Activated CD8-positive, alpha-beta T cell treated with anti-CD3 and anti-CD28 coated beads for 36 hours (primary cell): ENCODE data around the gene ACAD8. TPM values are rescaled to one million over a fixed set of nuclear protein-coding genes. Genes with fewer than 3 reads are reported as not detected.

Experiments
- ATAC-seq: fragments of 200-7000 bp; cut with Tn5 transposase; one replicate; pipeline ENCODE4 v1.10.0; 2021; ENCODE audit warnings: mild to moderate bottlenecking, moderate library complexity
- CTCF ChIA-PET: fragments of 350-600 bp; sonication (Branson Sonifier 250); formaldehyde crosslinking; loops from one replicate; lab custom pipeline; 2021; ENCODE audit warnings: antibody characterized with exemption; lab: Charles Lee
- POLR2A ChIA-PET: fragments of 350-600 bp; sonication (Branson Sonifier 250); formaldehyde crosslinking; loops from one replicate; lab custom pipeline; 2021; ENCODE audit warnings: antibody characterized with exemption; lab: Charles Lee
- DNase-seq: peaks from one replicate; pipeline ENCODE4 v3.0.0-alpha.2; 2020
- H3K27ac Mint-ChIP-seq: one replicate; pipeline ENCODE4 v1.8.0; 2021; ENCODE audit warnings: mild to moderate bottlenecking, mixed read lengths
- H3K27me3 Mint-ChIP-seq: one replicate; pipeline ENCODE4 v1.8.0; 2021; ENCODE audit warnings: mixed read lengths
- H3K36me3 Mint-ChIP-seq: one replicate; pipeline ENCODE4 v1.8.0; 2021; ENCODE audit warnings: low read depth, mixed read lengths
- H3K4me1 Mint-ChIP-seq: one replicate; pipeline ENCODE4 v1.8.0; 2021; ENCODE audit warnings: low read depth, mixed read lengths
- H3K4me3 Mint-ChIP-seq: one replicate; pipeline ENCODE4 v1.8.0; 2021; ENCODE audit warnings: mild to moderate bottlenecking, moderate library complexity, mixed read lengths
- H3K9me3 Mint-ChIP-seq: one replicate; pipeline ENCODE4 v1.8.0; 2021; ENCODE audit warnings: mixed read lengths
- intact Hi-C: fragments of 100-400 bp; cut with micrococcal nuclease; formaldehyde crosslinking; loops from one replicate; pipeline ENCODE4 v1.10.0; 2022
- total RNA-seq, 2 experiments: library from RNA; stranded (reverse); gene quantifications; one replicate each; pipeline ENCODE4 v1.2.3, GENCODE V29; 2021
- TF ChIP-seq, protein P1 (sequence below): fragments of 200-600 bp; IDR thresholded peaks from one replicate; pipeline ENCODE4 v1.8.0; 2022; ENCODE audit warnings: antibody characterized with exemption, mild to moderate bottlenecking

Gene ACAD8
- total RNA-seq, 2 experiments from 2014 or later = 13.1 to 13.8 TPM

DNA sequence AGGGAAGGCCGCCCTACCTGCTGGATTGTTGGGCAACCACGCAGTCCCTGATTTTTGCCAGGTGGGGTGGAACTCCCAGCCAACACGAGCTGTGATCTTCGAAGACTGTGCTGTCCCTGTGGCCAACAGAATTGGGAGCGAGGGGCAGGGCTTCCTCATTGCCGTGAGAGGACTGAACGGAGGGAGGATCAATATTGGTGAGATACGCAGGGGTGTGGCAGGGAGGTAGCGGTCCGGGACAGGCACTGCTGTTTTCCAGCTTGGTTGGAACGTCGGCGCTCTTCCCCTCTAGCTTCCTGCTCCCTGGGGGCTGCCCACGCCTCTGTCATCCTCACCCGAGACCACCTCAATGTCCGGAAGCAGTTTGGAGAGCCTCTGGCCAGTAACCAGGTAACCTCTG lies 7.6 kb downstream of the ACAD8 start:
- ATAC-seq (no peak), DNase-seq (no peak)
- no peaks in the 10 kb centered on the region for H3K9me3 Mint-ChIP-seq
- no peaks in the 10 kb centered on the region for H3K4me1 Mint-ChIP-seq
- POLR2A ChIA-PET = interaction anchor here (1.2 kb wide), 1 partner anchor 12 kb away, joined by 4 read pairs; no protein-coding TSS in a partner anchor
- CTCF ChIA-PET = interaction anchor here (1.1 to 5.3 kb wide), 6 partner anchors 7 to 71 kb away, joined by 3 to 76 read pairs (median 8); partner anchors contain the start of genes ACAD8, GLB1L2, GLB1L3 and NCAPD3
- TF ChIP-seq, protein P1, sequence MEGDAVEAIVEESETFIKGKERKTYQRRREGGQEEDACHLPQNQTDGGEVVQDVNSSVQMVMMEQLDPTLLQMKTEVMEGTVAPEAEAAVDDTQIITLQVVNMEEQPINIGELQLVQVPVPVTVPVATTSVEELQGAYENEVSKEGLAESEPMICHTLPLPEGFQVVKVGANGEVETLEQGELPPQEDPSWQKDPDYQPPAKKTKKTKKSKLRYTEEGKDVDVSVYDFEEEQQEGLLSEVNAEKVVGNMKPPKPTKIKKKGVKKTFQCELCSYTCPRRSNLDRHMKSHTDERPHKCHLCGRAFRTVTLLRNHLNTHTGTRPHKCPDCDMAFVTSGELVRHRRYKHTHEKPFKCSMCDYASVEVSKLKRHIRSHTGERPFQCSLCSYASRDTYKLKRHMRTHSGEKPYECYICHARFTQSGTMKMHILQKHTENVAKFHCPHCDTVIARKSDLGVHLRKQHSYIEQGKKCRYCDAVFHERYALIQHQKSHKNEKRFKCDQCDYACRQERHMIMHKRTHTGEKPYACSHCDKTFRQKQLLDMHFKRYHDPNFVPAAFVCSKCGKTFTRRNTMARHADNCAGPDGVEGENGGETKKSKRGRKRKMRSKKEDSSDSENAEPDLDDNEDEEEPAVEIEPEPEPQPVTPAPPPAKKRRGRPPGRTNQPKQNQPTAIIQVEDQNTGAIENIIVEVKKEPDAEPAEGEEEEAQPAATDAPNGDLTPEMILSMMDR = no peak
- H3K36me3 Mint-ChIP-seq = peaks cover 5% of the 10 kb centered on the region
- no peak overlapping the region for H3K27ac Mint-ChIP-seq
- no peak overlapping the region for H3K4me3 Mint-ChIP-seq
- no peaks in the 10 kb centered on the region for H3K27me3 Mint-ChIP-seq
- intact Hi-C loops = no loop called here

DNA sequence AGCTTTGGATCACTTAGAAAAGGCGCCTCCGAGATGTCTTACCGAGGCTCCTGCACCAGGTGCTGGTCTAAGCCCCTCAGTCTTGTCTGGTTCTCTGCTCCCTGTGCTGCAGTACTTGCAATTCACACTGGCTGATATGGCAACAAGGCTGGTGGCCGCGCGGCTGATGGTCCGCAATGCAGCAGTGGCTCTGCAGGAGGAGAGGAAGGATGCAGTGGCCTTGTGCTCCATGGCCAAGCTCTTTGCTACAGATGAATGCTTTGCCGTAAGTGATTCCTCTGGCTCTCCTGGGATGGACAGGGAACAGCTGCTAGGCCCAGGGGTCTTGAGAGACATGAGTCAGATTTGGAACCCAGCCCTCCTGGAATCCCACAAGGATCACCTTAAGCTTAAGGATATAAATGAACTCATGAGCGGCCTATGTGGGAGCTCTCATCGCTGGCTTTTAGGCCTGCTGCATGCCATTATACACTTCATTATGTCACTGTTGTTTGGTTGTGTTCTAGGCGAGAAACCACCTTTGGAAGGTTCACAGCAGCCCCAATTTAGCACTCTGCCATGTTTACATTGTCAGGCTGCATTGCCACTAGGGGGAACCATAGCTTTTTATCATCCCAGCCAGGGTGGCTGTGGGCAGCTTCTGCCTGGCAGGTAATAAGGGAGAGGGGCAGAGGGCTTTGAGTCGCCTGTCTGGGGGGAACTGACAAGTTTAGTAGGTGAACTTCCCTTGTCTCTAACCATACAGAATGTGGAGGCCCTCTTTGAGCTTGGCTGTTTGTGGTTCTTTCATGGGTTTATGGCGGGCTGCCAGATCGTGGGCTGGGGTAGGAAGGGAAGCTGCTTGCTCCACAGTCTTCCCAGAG lies 8.5 kb downstream of the ACAD8 start:
- CTCF ChIA-PET = interaction anchor here (0.6 to 5.3 kb wide), 17 partner anchors 8 to 77 kb away, joined by 3 to 76 read pairs (median 4); partner anchors contain the start of genes ACAD8, GLB1L2, GLB1L3 and NCAPD3
- Mint-ChIP-seq H3K36me3 (peaks cover 5% of the 10 kb centered on the region), H3K4me1 (no peaks in the 10 kb centered on the region), H3K27me3 (no peaks in the 10 kb centered on the region), H3K9me3 (no peaks in the 10 kb centered on the region), H3K4me3 (no peak overlapping the region), H3K27ac (no peak overlapping the region)
- intact Hi-C loops = no loop called here
- ATAC-seq (peak; percentile 87), DNase-seq (peak; percentile 51)
- TF ChIP-seq, protein P1 = peak; percentile 32
- POLR2A ChIA-PET = interaction anchor here (0.8 to 1.4 kb wide), 3 partner anchors 11 to 312 kb away, joined by 3 to 4 read pairs (median 4); partner anchors contain the start of gene GLB1L2

DNA sequence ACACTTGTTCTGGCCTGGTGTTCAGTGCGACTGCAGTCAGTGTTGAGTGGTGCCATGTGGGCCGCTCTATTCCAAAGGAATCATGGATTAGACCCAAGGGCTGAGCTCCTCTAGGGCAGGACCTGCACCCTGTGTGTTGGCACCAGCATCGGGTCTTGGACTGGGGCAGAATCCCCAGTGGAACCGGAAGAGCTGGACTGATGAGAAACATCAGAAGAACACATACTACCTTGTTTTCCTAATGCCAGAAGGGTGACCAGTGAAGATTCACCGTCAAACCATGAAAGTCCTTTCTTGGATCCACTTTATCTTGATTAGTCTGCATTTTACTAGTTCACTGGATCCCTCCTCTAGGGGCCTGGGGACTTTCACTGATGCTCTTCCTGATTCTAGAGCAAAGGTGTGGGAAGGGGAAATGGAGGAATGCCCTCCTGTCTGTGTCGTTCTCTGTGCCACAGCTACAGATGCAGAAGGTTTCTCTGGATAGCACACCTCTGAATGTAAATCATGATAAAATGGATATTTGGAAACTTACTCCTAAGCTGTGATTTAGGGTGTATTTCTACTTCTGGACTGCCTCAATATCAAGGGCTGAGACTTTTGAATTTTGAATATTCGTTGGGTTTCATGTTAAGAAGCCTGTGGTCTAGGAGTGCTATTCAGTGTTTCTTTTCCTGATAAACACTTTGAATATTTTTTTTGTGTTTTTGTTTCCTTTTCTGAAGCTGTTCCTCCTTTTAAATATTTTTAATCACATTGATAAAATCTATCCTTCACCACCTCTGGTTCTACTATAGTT lies 11.8 kb downstream of the ACAD8 start:
- TF ChIP-seq, protein P1 = no peak
- peaks cover 3% of the 10 kb centered on the region for H3K36me3 Mint-ChIP-seq
- peaks cover 1% of the 10 kb centered on the region for H3K4me1 Mint-ChIP-seq
- H3K27ac Mint-ChIP-seq = no peak overlapping the region
- ATAC-seq (no peak), DNase-seq (no peak)
- no peaks in the 10 kb centered on the region for H3K27me3 Mint-ChIP-seq
- no peak overlapping the region for H3K4me3 Mint-ChIP-seq
- no peaks in the 10 kb centered on the region for H3K9me3 Mint-ChIP-seq
- ChIA-PET CTCF (interaction anchor here (0.7 to 5.3 kb wide), 3 partner anchors 11 to 95 kb away, joined by 3 to 76 read pairs (median 3); partner anchors contain the start of gene GLB1L3), POLR2A (interaction anchor here (0.7 to 3.0 kb wide), 3 partner anchors 9 to 11 kb away, joined by 3 to 10 read pairs (median 10); partner anchors contain the start of genes ACAD8, GLB1L3 and THYN1)
- intact Hi-C loops = no loop called here

DNA sequence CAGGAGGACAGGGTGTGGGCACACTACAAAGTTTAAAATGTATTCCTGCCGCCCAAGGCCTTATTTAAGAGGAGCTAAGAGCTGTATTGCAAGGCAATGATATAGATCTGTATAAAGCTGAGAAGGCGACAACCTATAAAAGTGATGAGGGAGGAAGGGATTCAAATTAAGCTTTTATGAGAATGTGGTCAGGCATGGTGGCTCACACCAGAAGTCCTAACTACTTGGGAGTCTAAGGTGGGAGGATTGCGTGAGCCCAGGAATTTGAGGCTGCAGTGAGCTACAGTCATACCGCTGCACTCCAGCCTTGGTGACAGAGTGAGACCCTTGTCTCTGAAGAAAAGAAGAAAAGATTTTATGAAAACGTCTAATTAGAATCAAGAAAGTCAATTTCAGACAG lies 13.1 kb downstream of the ACAD8 start:
- H3K9me3 Mint-ChIP-seq = no peaks in the 10 kb centered on the region
- intact Hi-C loops = no loop called here
- TF ChIP-seq, protein P1 = no peak
- CTCF ChIA-PET = interaction anchor here (2.5 kb wide), 1 partner anchor 10 kb away, joined by 10 read pairs; the partner anchor contains the start of gene GLB1L3
- no peak for ATAC-seq
- POLR2A ChIA-PET = interaction anchor here (1.9 to 3.0 kb wide), 2 partner anchors 9 to 12 kb away, joined by 10 read pairs; partner anchors contain the start of genes ACAD8, GLB1L3 and THYN1
- H3K27ac Mint-ChIP-seq = no peak overlapping the region
- no peak for DNase-seq
- H3K27me3 Mint-ChIP-seq = no peaks in the 10 kb centered on the region
- no peaks in the 10 kb centered on the region for H3K36me3 Mint-ChIP-seq
- peaks cover 9% of the 10 kb centered on the region for H3K4me1 Mint-ChIP-seq
- H3K4me3 Mint-ChIP-seq = no peak overlapping the region
